LNCaP clone FGC (cell line): ENCODE measurements around the gene SERPINC1.
"Not testable (repeated sequence)": the region's sequence is repeated elsewhere in the genome, so short reads cannot be mapped to it uniquely, and the experiment has no call there.

Experiments
- DNase-seq: peaks from one replicate; pipeline ENCODE4 v3.0.0-alpha.2; 2011; ENCODE audit warnings: low read depth
- H3K4me3 ChIP-seq: 2 replicates; pipeline ENCODE4 v1.5.1; 2011; ENCODE audit warnings: mild to moderate bottlenecking, low read depth, low read length, control low read depth
- CTCF ChIP-seq: IDR thresholded peaks from 2 replicates; pipeline ENCODE4 v1.5.1; 2012; ENCODE audit warnings: mild to moderate bottlenecking; ENCODE audit not compliant: control insufficient read depth, insufficient read depth; ENCODE audit errors: extremely low read depth

SERPINC1 gene

DNA sequence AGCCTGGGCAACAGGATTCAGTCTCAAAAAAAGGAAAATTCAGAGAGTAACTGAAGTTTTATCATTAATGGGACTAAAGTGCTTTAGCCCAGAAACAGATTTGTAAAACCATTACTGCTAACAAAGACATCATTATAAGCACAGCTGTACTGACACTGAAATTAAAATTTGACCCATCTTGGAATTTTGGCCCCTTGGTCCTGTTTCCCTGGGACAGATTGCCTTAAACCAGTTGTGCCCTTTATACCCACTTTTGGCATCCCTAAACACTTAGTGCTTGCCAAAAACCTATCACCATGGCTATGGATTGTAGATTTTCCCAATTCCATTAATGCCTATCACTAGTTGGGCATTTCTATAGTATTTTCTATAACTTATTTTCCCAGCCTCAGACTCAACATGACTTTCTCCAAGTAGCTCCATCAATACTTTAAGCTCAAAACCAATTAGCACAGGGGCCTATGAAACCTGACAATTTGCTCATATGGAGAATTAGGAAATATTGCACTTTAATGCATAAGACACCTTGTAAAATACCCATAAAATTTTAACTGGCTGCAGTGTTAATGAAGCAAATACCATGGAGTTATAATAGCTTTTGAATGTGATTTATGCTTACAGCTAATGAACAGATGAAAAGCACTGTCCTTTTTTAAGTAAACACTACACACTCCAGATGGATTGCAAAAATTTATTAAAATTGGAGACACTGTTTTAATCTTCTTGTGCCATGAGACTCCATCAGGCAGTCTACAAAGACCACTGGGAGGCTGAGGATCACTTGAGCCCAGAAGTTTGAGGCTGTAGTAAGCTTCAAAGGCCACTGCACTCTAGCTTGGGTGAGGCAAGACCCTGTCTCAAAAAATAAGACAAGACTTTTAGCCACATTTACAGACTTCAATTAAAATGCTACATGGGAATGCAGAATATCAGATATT, 53.6 kb downstream of the SERPINC1 start:
- DNase-seq, result no peak
- no peak for TF ChIP-seq CTCF
- no peak overlapping the region for H3K4me3 ChIP-seq

GRCh38 chr1:173862769-173863223, 54.3 kb downstream of the SERPINC1 start:
- no peak overlapping the region for H3K4me3 ChIP-seq
- no peak for DNase-seq
- TF ChIP-seq CTCF, result no peak

- DNase-seq, H3K4me3 ChIP-seq: not testable (repeated sequence)
Observed at GRCh38 chr1:173862146-173862768, 54.9 kb downstream of the SERPINC1 start.

DNA sequence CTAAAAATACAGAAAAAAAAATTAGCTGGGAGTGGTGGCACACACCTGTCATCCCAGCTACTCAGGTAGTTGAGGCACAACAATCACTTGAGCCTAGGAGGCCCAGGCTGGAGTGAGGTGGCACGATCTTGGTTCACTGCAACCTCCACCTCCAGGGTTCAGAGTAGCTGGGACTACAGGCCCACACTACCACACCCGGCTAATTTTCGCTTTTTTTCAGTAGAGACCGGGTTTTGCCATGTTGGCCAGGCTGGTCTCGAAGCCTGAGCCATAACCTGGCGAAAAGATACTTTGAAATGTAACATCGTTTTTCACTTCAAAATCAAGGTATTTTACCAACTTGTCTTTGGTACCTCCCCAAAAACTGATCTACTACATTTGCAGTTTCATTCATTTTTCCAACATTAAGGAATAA, 55.4 kb downstream of the SERPINC1 start:
- no peak overlapping the region for H3K4me3 ChIP-seq
- DNase-seq, result no peak
- TF ChIP-seq CTCF, result no peak

DNA sequence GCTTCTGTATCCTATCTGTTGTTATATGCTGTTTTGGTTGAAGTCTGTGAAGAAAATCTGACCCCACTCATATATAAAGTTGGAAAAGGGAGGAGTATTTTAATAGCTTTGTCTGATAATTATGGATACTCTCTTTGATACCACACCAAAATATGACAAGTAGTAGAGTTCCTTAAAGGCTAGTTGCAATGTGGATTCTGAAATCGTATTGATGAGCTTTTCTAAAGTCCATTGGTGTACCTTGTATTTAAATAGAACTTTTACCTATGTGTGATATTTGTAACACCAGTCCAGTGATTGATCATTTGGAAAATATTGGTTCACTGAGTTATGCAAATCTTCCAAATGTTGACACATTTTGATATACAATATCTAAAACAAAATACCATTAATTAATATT, 57.1 kb downstream of the SERPINC1 start:
- H3K4me3 ChIP-seq, result no peak overlapping the region
- TF ChIP-seq CTCF, result no peak
- DNase-seq, result no peak

DNA sequence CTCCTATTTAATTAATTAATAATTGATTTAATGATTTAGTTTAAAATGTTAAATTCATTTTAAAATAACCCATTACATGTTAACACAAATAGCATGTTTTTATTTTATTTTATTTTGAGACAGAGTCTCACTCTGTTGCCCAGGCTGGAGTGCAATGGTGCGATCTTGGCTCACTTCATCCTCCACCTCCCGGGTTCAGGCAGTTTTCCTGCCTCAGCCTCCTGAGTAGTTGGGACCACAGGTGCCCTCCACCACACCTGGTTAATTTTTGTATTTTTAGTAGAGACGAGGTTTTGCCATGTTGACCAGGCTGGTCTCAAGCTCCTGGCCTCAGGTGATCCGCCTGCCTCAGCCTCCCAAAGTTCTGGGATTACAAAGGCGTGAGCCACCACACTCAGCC, 57.6 kb downstream of the SERPINC1 start:
- DNase-seq, H3K4me3 ChIP-seq: not testable (repeated sequence)

- H3K4me3 ChIP-seq, result no peak overlapping the region
- no peak for TF ChIP-seq CTCF
- no peak for DNase-seq
Observed at GRCh38 chr1:173857363-173857917, 59.7 kb downstream of the SERPINC1 start.
